H1 (cell line): ENCODE data around the gene NEURL1.

ENCODE experiments used
- CREB1 ChIP-seq: IDR thresholded peaks from 2 replicates; pipeline ENCODE4 v1.6.1; 2012; ENCODE audit warnings: inconsistent platforms
- E2F6 ChIP-seq: IDR thresholded peaks from 2 replicates; pipeline ENCODE4 v1.6.1; 2012; ENCODE audit warnings: inconsistent platforms
- EP300 ChIP-seq, 2 experiments: IDR thresholded peaks; 1 replicate in 1 of 2; 2 replicates in 1 of 2; pipeline ENCODE4 v1.6.1; 2011 to 2012; ENCODE audit warnings: low read depth in 2 of 2, low read length in 2 of 2, mild to moderate bottlenecking in 2 of 2, borderline replicate concordance in 1 of 2, inconsistent platforms in 1 of 2, moderate library complexity in 1 of 2
- KDM5A ChIP-seq: fragments of 200-600 bp; IDR thresholded peaks from 2 replicates; pipeline ENCODE4 v1.7.1; 2012; ENCODE audit warnings: mild to moderate bottlenecking, low read length, inconsistent platforms, mixed read lengths
- POLR2A ChIP-seq, 2 experiments: IDR thresholded peaks; 1 replicate in 1 of 2; 2 replicates in 1 of 2; pipeline ENCODE4 v1.6.1; 2011; ENCODE audit warnings: low read depth in 2 of 2, low read length in 2 of 2, mild to moderate bottlenecking in 2 of 2; ENCODE audit errors: control extremely low read depth in 1 of 2
- POLR2AphosphoS5 ChIP-seq: IDR thresholded peaks from 2 replicates; pipeline ENCODE4 v1.6.1; 2011; ENCODE audit warnings: low read depth, low read length
- RAD21 ChIP-seq, 2 experiments: IDR thresholded peaks in 1 of 2; conservative IDR thresholded peaks in 1 of 2; 2 replicates each; pipeline ENCODE4 v1.6.1; 2011; ENCODE audit warnings: low read depth in 2 of 2, low read length in 2 of 2, improper control_type of control experiment in 1 of 2, inconsistent platforms in 1 of 2, mild to moderate bottlenecking in 1 of 2, moderate library complexity in 1 of 2
- RNF2 ChIP-seq: fragments of 200-900, 300-1000 bp; sonication (generic); IDR thresholded peaks from 2 replicates; pipeline ENCODE4 v1.7.1; 2016; ENCODE audit warnings: borderline replicate concordance, low read depth, mild to moderate bottlenecking, antibody characterized with exemption, low read length; ENCODE audit not compliant: poor library complexity, severe bottlenecking; ENCODE audit errors: missing control alignments
- SIN3A ChIP-seq, 2 experiments: IDR thresholded peaks in 1 of 2; conservative IDR thresholded peaks in 1 of 2; 2 replicates each; pipeline ENCODE4 v1.6.1; 2011 to 2012; ENCODE audit warnings: low read length in 2 of 2, improper control_type of control experiment in 1 of 2, low read depth in 1 of 2, mild to moderate bottlenecking in 1 of 2
- SRF ChIP-seq: IDR thresholded peaks from 2 replicates; pipeline ENCODE4 v1.6.1; 2011; ENCODE audit warnings: mild to moderate bottlenecking, low read depth, low read length, moderate library complexity
- TBP ChIP-seq: IDR thresholded peaks from 2 replicates; pipeline ENCODE4 v1.6.1; 2011; ENCODE audit warnings: low read depth, low read length, improper control_type of control experiment
- TF ChIP-seq, protein P1 (sequence below), 3 experiments: IDR thresholded peaks; 1 replicate in 2 of 3; 2 replicates in 1 of 3; pipeline versions ENCODE4 v1.5.1 to v1.6.1; 2011; ENCODE audit warnings: low read length in 3 of 3, mild to moderate bottlenecking in 3 of 3, inconsistent platforms in 2 of 3, low read depth in 1 of 3, moderate library complexity in 1 of 3; ENCODE audit not compliant: insufficient read depth in 1 of 3; ENCODE audit errors: control extremely low read depth in 1 of 3

DNA sequence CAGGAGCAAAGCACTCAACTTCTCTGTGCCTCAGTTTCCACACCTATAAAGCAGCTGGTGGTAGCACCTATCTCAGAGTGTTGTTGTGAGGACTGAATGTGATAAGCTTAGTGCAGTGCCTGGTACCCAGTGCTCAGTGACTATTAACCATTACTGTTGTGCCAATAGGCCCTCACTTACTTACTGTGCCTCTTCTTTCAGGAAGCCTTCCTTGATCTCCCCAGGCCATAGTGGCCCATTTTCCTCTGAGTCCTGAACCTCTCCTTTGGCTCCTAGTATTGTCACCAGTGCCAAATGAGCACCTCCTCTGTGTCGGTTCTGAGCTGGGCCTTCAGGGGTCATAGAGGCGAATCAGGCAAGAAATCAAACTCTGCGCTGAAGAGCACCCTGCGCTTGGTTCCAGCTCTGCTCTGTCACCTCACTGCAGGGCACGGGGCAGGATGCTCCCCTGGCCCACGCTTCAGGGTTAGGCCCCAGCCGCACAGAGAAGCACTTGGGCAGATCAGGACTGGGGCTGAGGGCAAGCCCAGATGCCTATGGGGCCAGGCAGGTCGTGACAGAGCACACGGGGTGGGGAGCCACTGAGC, 37.3 kb upstream of the NEURL1 start:
- TF ChIP-seq TBP (no peak), RNF2 (no peak), POLR2A (IDR thresholded peaks at IDR 0.05; ENCODE audit: control extremely low read depth in 1 of 2, low read depth in 2 of 2, low read length in 2 of 2) (no peak), SIN3A (conservative IDR thresholded peaks at IDR 0.05 in 1 of 2, IDR thresholded peaks at IDR 0.05 in 1 of 2; ENCODE audit: low read depth in 1 of 2, low read length in 2 of 2) (no peak), E2F6 (no peak), CREB1 (no peak), EP300 (IDR thresholded peaks at IDR 0.05; ENCODE audit: borderline replicate concordance in 1 of 2, low read depth in 2 of 2, low read length in 2 of 2) (no peak), KDM5A (no peak), POLR2AphosphoS5 (no peak), SRF (no peak), RAD21 (IDR thresholded peaks at IDR 0.05 in 1 of 2, conservative IDR thresholded peaks at IDR 0.05 in 1 of 2; ENCODE audit: low read depth in 2 of 2, low read length in 2 of 2) (no peak)
- TF ChIP-seq, protein P1, sequence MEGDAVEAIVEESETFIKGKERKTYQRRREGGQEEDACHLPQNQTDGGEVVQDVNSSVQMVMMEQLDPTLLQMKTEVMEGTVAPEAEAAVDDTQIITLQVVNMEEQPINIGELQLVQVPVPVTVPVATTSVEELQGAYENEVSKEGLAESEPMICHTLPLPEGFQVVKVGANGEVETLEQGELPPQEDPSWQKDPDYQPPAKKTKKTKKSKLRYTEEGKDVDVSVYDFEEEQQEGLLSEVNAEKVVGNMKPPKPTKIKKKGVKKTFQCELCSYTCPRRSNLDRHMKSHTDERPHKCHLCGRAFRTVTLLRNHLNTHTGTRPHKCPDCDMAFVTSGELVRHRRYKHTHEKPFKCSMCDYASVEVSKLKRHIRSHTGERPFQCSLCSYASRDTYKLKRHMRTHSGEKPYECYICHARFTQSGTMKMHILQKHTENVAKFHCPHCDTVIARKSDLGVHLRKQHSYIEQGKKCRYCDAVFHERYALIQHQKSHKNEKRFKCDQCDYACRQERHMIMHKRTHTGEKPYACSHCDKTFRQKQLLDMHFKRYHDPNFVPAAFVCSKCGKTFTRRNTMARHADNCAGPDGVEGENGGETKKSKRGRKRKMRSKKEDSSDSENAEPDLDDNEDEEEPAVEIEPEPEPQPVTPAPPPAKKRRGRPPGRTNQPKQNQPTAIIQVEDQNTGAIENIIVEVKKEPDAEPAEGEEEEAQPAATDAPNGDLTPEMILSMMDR (IDR thresholded peaks at IDR 0.05; ENCODE audit: control extremely low read depth in 1 of 3, insufficient read depth in 1 of 3, low read depth in 1 of 3, low read length in 3 of 3) = no peak
